NCI-H2227 treated with DMSO at 0.1 percent for 48 hours (cell line): ENCODE results near the gene STRN4.

Source experiments
- DNase-seq: peaks from one replicate; lab custom pipeline; 2025; lab: John Stamatoyannopoulos, UW

The STRN4 gene

GRCh38 chr19:46725036-46725820 is 21.0 kb downstream of the STRN4 start:
- DNase-seq, result no peak

- peak; percentile 7 for DNase-seq
These were observed 21.8 kb downstream of the STRN4 start for GRCh38 chr19:46724468-46724867.

- DNase-seq, result no peak
These were observed 22.8 kb downstream of the STRN4 start for GRCh38 chr19:46723471-46723870.

DNA sequence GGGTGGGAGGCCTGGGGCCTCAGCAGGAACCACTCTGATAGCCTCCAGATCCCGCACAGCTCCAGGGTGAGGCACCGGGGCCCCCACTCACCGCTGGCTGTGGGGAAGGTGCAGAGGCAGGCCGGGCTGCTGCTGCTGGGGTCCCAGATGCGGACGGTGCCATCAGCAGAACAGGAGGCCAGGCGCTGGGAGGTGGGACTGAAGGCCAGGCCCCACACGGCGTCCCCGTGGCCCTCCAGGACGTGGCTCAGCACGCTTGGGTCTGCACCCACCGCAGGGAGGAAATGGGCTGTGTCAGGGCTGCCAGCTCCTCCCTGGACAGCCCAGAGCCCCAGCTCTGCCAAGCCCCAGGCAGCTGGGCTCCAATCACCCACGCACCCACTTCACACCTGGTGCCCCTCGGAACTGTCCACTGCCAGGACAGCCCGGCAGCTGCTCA is 23.2 kb downstream of the STRN4 start:
- DNase-seq, result no peak

DNA sequence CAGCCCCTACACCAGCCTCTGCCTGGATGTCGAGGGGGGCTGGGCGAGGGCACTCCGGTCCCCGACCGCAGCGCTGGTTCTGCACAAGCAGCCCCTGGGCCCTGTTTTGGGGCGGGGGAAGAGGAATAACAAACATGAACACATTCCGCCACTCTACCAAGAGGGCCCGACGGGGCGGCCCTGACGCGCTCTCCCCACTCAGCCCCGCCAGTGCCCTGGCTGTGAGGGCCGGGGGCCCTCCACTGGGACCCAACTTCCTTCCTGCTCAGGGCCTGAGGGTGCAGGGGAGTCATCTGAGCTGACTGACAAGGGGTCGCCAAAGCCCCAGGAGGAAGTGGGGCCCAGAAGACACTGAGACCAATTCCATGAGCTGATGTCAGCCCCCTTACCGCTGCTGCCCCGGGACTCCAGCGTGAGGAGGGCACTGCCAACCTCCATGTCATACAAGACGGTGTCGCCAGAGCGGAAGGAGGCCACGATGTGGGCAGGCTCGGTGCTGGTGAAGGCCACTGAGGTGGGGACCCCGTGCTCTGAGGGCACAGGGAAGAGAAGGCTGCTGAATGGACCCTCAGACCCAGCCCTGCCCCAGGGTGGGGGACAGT is 23.7 kb downstream of the STRN4 start:
- DNase-seq, result no peak

- DNase-seq, result no peak
These were observed 24.3 kb downstream of the STRN4 start for GRCh38 chr19:46722004-46722380.

DNA sequence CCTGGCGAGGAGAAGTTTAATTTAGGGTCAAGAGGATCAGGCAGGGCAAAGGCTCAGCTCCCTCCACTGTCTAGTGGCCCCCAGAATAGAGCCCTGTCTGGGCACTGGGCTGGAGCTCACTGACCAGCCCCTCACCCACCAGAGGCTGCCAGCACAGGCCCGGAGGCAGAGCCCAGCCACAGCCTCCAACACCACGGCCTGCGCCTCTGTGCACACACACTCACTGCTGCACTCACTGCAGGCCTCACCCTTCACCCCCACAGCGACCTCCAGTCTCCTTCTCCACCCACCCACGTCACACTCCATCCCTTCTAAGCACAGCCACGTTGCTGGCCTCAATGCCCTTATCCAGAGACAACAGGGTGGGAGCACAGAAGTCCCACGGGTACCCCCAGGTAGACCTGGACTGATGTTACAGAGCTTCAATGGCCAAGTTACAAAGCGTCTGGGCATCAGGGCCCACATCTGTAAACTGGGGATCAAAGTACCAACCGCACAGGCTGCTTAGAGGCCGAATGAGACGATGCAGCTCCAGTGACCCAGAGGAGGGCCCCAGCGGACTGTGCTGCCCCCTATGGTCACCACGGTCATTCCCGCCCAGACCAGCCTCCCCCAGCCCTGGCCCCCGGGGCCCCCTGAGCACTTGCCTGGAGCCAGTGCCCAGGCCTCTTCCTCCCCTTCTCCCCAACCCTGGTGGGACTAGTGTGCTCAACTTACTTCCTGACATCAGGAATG is 24.8 kb downstream of the STRN4 start:
- DNase-seq, result no peak

GRCh38 chr19:46720503-46721239 is 25.6 kb downstream of the STRN4 start:
- no peak for DNase-seq

- DNase-seq, result no peak
These were observed 26.4 kb downstream of the STRN4 start for GRCh38 chr19:46719629-46720502.

- DNase-seq, result no peak
These were observed 27.2 kb downstream of the STRN4 start for GRCh38 chr19:46718934-46719622.

- peak; percentile 2 for DNase-seq
These were observed 27.9 kb downstream of the STRN4 start for GRCh38 chr19:46718157-46718933.

- no peak for DNase-seq
These were observed 28.5 kb downstream of the STRN4 start for GRCh38 chr19:46717716-46718143.

DNA sequence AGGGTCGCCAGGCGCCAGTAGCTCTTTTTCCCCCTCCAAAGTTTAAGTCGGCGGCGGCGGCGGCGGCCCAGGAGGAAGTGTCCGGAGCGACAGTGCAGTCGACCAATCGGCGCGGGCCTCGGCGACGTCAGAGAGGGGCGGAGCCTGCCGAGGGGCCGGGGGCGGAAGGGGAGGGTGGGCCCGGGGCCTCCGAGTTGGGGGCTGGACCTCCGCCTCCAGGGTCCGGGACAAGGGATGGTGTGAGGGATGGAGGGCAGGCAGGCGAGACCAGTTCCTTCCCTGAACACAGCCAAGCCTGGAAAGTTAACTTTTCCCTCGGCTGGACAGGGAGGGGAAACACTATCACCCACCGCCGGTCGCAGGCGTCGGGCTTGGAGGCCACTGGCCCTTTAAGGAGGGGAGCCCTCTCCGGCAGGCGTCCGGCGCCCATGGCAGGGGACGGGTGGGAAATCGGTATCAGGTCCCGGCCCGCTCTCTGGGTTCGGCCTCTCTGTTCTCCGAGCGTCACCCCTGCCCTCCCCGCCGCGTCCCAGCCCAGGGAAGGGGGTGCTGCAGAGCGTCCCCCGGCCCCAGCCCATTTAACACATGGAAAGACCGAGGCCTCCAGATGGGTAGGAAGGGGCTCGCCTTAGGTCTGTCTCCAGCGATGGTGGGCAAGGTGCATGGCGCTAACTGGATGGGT is 29.1 kb downstream of the STRN4 start, which contains the start of gene PRKD2:
Gene PRKD2 (minus strand): TSS at position 81 of the 682 bp plus-strand sequence. CDS start 744 bp downstream, outside the sequence.
- DNase-seq, result peak; percentile 44

- DNase-seq, result no peak
These were observed 29.6 kb downstream of the STRN4 start for GRCh38 chr19:46716672-46717033.

- no peak for DNase-seq
These were observed 30.1 kb downstream of the STRN4 start for GRCh38 chr19:46715975-46716671.

GRCh38 chr19:46715620-46715974 is 30.7 kb downstream of the STRN4 start:
- DNase-seq, result no peak

DNA sequence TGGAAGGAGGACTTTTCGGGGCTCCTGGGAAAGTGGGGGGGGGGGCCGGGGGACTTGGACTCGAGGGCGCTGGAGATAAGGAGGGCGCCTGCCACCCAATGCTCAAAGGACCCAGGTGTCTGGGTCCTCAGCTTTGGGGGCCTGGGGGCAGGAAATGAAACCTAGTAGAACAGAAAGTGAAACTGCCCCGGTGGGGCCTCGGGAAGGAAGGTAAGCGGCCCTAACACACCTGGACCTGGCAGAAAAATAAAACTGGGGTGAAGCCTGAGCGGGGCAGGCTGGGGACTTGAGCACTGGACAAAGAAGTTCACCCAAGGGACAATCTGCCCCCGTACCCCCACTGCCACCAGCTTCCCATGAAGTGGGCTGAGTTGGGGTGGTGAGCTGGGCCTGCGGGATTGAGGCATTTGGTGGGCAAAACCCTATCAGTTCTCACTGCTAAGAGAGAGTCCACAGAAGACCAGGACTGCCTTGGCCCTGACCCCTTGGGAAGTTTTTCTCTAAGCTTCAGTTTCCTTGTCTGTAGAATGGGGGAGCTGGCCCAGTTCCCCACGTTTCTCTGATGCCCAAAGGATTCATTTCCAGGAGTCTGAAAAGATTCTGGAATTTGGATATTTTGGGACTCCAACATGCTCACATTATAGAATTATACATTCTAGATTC is 31.7 kb downstream of the STRN4 start:
- no peak for DNase-seq
